CD4-positive, alpha-beta memory T cell (primary cell): ENCODE measurements around the gene RIN3. TPM values are rescaled to one million over a fixed set of nuclear protein-coding genes. Genes with fewer than 3 reads are reported as not detected.

Experiments
- CTCF ChIA-PET: fragments of 350-600 bp; sonication (Branson Sonifier 250); formaldehyde crosslinking; loops from one replicate; lab custom pipeline; 2021; ENCODE audit warnings: inconsistent platforms; ENCODE audit not compliant: partially characterized antibody; lab: Charles Lee
- POLR2A ChIA-PET: fragments of 350-600 bp; sonication (Branson Sonifier 250); formaldehyde crosslinking; loops from one replicate; lab custom pipeline; 2021; ENCODE audit not compliant: partially characterized antibody; lab: Charles Lee
- DNase-seq, 5 donors: peaks; one replicate each; pipeline versions ENCODE4 v3.0.0 to v3.0.0-alpha.2; 2020 to 2022; ENCODE audit warnings: mixed read lengths in 1 of 5
- H3K27ac ChIP-seq: one replicate; pipeline ENCODE4 v1.7.0; 2013; ENCODE audit warnings: low read depth, low read length
- H3K27me3 ChIP-seq: 2 replicates; pipeline ENCODE4 v1.7.0; 2013; ENCODE audit warnings: mild to moderate bottlenecking, low read length, moderate library complexity; ENCODE audit not compliant: insufficient read depth
- H3K36me3 ChIP-seq: 2 replicates; pipeline ENCODE4 v1.7.0; 2013; ENCODE audit warnings: mild to moderate bottlenecking, low read length, moderate library complexity; ENCODE audit not compliant: insufficient read depth
- H3K4me1 ChIP-seq: 2 replicates; pipeline ENCODE4 v1.7.0; 2013; ENCODE audit warnings: mild to moderate bottlenecking, low read length, moderate library complexity; ENCODE audit not compliant: insufficient read depth
- H3K4me3 ChIP-seq, 2 donors: one replicate each; pipeline ENCODE4 v1.7.0; 2013; ENCODE audit warnings: low read length in 2 of 2, mild to moderate bottlenecking in 1 of 2
- H3K9me3 ChIP-seq, 2 donors: one replicate each; pipeline ENCODE4 v1.7.0; 2013; ENCODE audit warnings: low read length in 2 of 2, control low read depth in 1 of 2; ENCODE audit not compliant: control insufficient read depth in 1 of 2
- H3K27ac Mint-ChIP-seq, 7 donors: one replicate each; pipeline ENCODE4 v1.8.0; 2020 to 2021; ENCODE audit warnings: mixed read lengths in 7 of 7, mild to moderate bottlenecking in 6 of 7, inconsistent platforms in 3 of 7, moderate library complexity in 3 of 7
- H3K27me3 Mint-ChIP-seq, 2 donors: one replicate each; pipeline ENCODE4 v1.8.0; 2020 to 2021; ENCODE audit warnings: mixed read lengths in 2 of 2
- H3K36me3 Mint-ChIP-seq, 2 donors: one replicate each; pipeline ENCODE4 v1.8.0; 2020 to 2021; ENCODE audit warnings: mixed read lengths in 2 of 2, inconsistent platforms in 1 of 2, mild to moderate bottlenecking in 1 of 2
- H3K4me1 Mint-ChIP-seq, 4 donors: one replicate each; pipeline ENCODE4 v1.8.0; 2020 to 2021; ENCODE audit warnings: mixed read lengths in 4 of 4, mild to moderate bottlenecking in 1 of 4
- H3K4me3 Mint-ChIP-seq, 8 donors: one replicate each; pipeline ENCODE4 v1.8.0; 2020 to 2021; ENCODE audit warnings: mixed read lengths in 8 of 8, mild to moderate bottlenecking in 7 of 8, moderate library complexity in 6 of 8, inconsistent platforms in 3 of 8
- H3K9me3 Mint-ChIP-seq, 8 donors: one replicate each; pipeline ENCODE4 v1.8.0; 2020 to 2021; ENCODE audit warnings: mixed read lengths in 8 of 8, mild to moderate bottlenecking in 5 of 8, inconsistent platforms in 3 of 8, moderate library complexity in 1 of 8
- intact Hi-C: fragments of 100-400 bp; cut with micrococcal nuclease; formaldehyde crosslinking; loops from one replicate; pipeline ENCODE4 v1.15.1; 2023
- polyA plus RNA-seq, 2 donors: library from polyadenylated mRNA; unstranded; fragments of 300-500 nt; fragmentation: Illumina TruSeq; gene quantifications; one replicate each; pipeline ENCODE4 v1.2.3, GENCODE V29; 2021
- total RNA-seq, 2 experiments: library from RNA; stranded (reverse); gene quantifications; one replicate each; pipeline ENCODE4 v1.2.3, GENCODE V29; 2021

Gene RIN3
- total and polyA plus RNA-seq, 4 experiments from 2014 or later, result 4.0 to 74.9 (median 45.9) TPM

- H3K9me3 Mint-ChIP-seq, result peaks cover 0 to 6% (median 0%) of the 10 kb centered on the region in 8 donors
- ChIA-PET CTCF (no interaction called here), POLR2A (interaction anchor here (2.0 kb wide), 1 partner anchor 10 kb away, joined by 6 read pairs; the partner anchor contains the start of gene RIN3)
- H3K27ac Mint-ChIP-seq, result peak overlapping the region in 1 of 7 donors; percentile 43
- Histone ChIP-seq H3K9me3 (no peaks in the 10 kb centered on the region), H3K27ac (no peak overlapping the region), H3K4me3 (no peak overlapping the region), H3K4me1 (peaks cover 3% of the 10 kb centered on the region), H3K27me3 (no peaks in the 10 kb centered on the region), H3K36me3 (no peaks in the 10 kb centered on the region)
- H3K4me1 Mint-ChIP-seq, result peaks cover 2 to 14% (median 6%) of the 10 kb centered on the region in 4 donors
- intact Hi-C loops, result no loop called here
- peaks cover 0 to 4% of the 10 kb centered on the region in 2 donors for H3K36me3 Mint-ChIP-seq
- no peak for DNase-seq
- no peak overlapping the region for H3K4me3 Mint-ChIP-seq
- H3K27me3 Mint-ChIP-seq, result peaks cover 0 to 1% of the 10 kb centered on the region in 2 donors
Observed at GRCh38 chr14:92523752-92524151, 10.2 kb downstream of the RIN3 start.

- Histone ChIP-seq H3K36me3 (no peaks in the 10 kb centered on the region), H3K9me3 (no peaks in the 10 kb centered on the region), H3K4me1 (no peaks in the 10 kb centered on the region), H3K27me3 (no peaks in the 10 kb centered on the region), H3K27ac (no peak overlapping the region), H3K4me3 (no peak overlapping the region)
- Mint-ChIP-seq H3K27ac (no peak overlapping the region), H3K36me3 (peaks cover 0 to 4% of the 10 kb centered on the region in 2 donors), H3K9me3 (peaks cover 0 to 6% (median 0%) of the 10 kb centered on the region in 8 donors), H3K4me3 (no peak overlapping the region), H3K4me1 (peaks cover 1 to 8% (median 5%) of the 10 kb centered on the region in 4 donors), H3K27me3 (peaks cover 0 to 1% of the 10 kb centered on the region in 2 donors)
- intact Hi-C loops, result no loop called here
- CTCF ChIA-PET, result interaction anchor here (0.5 kb wide), 1 partner anchor 21 kb away, joined by 3 read pairs; no protein-coding TSS in a partner anchor
- DNase-seq, result no peak
- POLR2A ChIA-PET, result interaction anchor here (2.0 kb wide), 1 partner anchor 11 kb away, joined by 6 read pairs; the partner anchor contains the start of gene RIN3
Observed at GRCh38 chr14:92524602-92525185, 11.1 kb downstream of the RIN3 start.

GRCh38 chr14:92525322-92526095, 11.9 kb downstream of the RIN3 start:
- H3K27ac ChIP-seq, result no peak overlapping the region
- CTCF ChIA-PET, result no interaction called here
- no peaks in the 10 kb centered on the region for H3K4me1 ChIP-seq
- DNase-seq, result no peak
- H3K9me3 ChIP-seq, result no peaks in the 10 kb centered on the region
- H3K36me3 ChIP-seq, result no peaks in the 10 kb centered on the region
- intact Hi-C loops, result no loop called here
- no peak overlapping the region for H3K4me3 ChIP-seq
- no peaks in the 10 kb centered on the region for H3K27me3 ChIP-seq
- H3K9me3 Mint-ChIP-seq, result peaks cover 0 to 6% (median 0%) of the 10 kb centered on the region in 8 donors
- H3K4me3 Mint-ChIP-seq, result no peak overlapping the region
- H3K4me1 Mint-ChIP-seq, result peaks cover 5 to 9% (median 7%) of the 10 kb centered on the region in 4 donors
- peaks cover 0 to 1% of the 10 kb centered on the region in 2 donors for H3K27me3 Mint-ChIP-seq
- H3K36me3 Mint-ChIP-seq, result peaks cover 0 to 4% of the 10 kb centered on the region in 2 donors
- POLR2A ChIA-PET, result interaction anchor here (2.0 kb wide), 1 partner anchor 12 kb away, joined by 6 read pairs; the partner anchor contains the start of gene RIN3
- peak overlapping the region in 1 of 7 donors; percentile 52 for H3K27ac Mint-ChIP-seq

- H3K4me1 ChIP-seq, result no peaks in the 10 kb centered on the region
- H3K36me3 Mint-ChIP-seq, result no peaks in the 10 kb centered on the region
- DNase-seq, result no peak
- no peak overlapping the region for H3K27ac ChIP-seq
- H3K4me3 ChIP-seq, result no peak overlapping the region
- no peak overlapping the region for H3K4me3 Mint-ChIP-seq
- H3K27me3 Mint-ChIP-seq, result no peaks in the 10 kb centered on the region
- POLR2A ChIA-PET, result no interaction called here
- H3K36me3 ChIP-seq, result no peaks in the 10 kb centered on the region
- CTCF ChIA-PET, result no interaction called here
- peak overlapping the region in 1 of 7 donors; percentile 42 for H3K27ac Mint-ChIP-seq
- H3K27me3 ChIP-seq, result no peaks in the 10 kb centered on the region
- H3K4me1 Mint-ChIP-seq, result peaks cover 1 to 17% (median 6%) of the 10 kb centered on the region in 4 donors
- intact Hi-C loops, result no loop called here
- no peaks in the 10 kb centered on the region for H3K9me3 ChIP-seq
- H3K9me3 Mint-ChIP-seq, result peaks cover 0 to 2% (median 0%) of the 10 kb centered on the region in 8 donors
Observed at GRCh38 chr14:92527721-92528120, 14.1 kb downstream of the RIN3 start.

GRCh38 chr14:92528486-92529100, 15.0 kb downstream of the RIN3 start:
- no peak for DNase-seq
- no peaks in the 10 kb centered on the region for H3K27me3 Mint-ChIP-seq
- H3K27ac Mint-ChIP-seq, result peak overlapping the region in 1 of 7 donors; percentile 42
- Histone ChIP-seq H3K36me3 (no peaks in the 10 kb centered on the region), H3K4me3 (no peak overlapping the region), H3K9me3 (no peaks in the 10 kb centered on the region), H3K27ac (no peak overlapping the region), H3K27me3 (no peaks in the 10 kb centered on the region), H3K4me1 (no peaks in the 10 kb centered on the region)
- H3K36me3 Mint-ChIP-seq, result no peaks in the 10 kb centered on the region
- peaks cover 1 to 23% (median 7%) of the 10 kb centered on the region in 4 donors for H3K4me1 Mint-ChIP-seq
- intact Hi-C loops, result no loop called here
- H3K9me3 Mint-ChIP-seq, result peaks cover 0 to 2% (median 0%) of the 10 kb centered on the region in 8 donors
- ChIA-PET POLR2A (interaction anchor here (1.3 kb wide), 1 partner anchor 10 kb away, joined by 3 read pairs; no protein-coding TSS in a partner anchor), CTCF (no interaction called here)
- H3K4me3 Mint-ChIP-seq, result no peak overlapping the region

- Mint-ChIP-seq H3K36me3 (no peaks in the 10 kb centered on the region), H3K9me3 (peaks cover 0 to 2% (median 0%) of the 10 kb centered on the region in 8 donors), H3K27ac (peak overlapping the region in 2 of 7 donors; percentile 18 to 76), H3K4me1 (peaks cover 4 to 29% (median 12%) of the 10 kb centered on the region in 4 donors), H3K27me3 (no peaks in the 10 kb centered on the region), H3K4me3 (no peak overlapping the region)
- Histone ChIP-seq H3K4me3 (no peak overlapping the region), H3K27ac (no peak overlapping the region), H3K27me3 (no peaks in the 10 kb centered on the region), H3K9me3 (no peaks in the 10 kb centered on the region), H3K36me3 (no peaks in the 10 kb centered on the region), H3K4me1 (peaks cover 1% of the 10 kb centered on the region)
- DNase-seq, result no peak
- ChIA-PET POLR2A (no interaction called here), CTCF (interaction anchor here (1.2 kb wide), 1 partner anchor 35 kb away, joined by 3 read pairs; no protein-coding TSS in a partner anchor)
- intact Hi-C loops, result no loop called here
Observed at GRCh38 chr14:92529903-92530302, 16.3 kb downstream of the RIN3 start.
